Neural cell (in vitro differentiated cells): ENCODE results near the gene UBAC2.

Source experiments
- CTCF ChIP-seq: fragments of 450-650 bp; IDR thresholded peaks from 2 replicates; pipeline ENCODE4 v1.5.1; 2014; ENCODE audit warnings: antibody characterized with exemption, mild to moderate bottlenecking, moderate library complexity; ENCODE audit not compliant: poor library complexity, severe bottlenecking
- EP300 ChIP-seq: fragments of 450-650 bp; conservative IDR thresholded peaks from 2 replicates; pipeline ENCODE4 v1.6.1; 2014; ENCODE audit warnings: antibody characterized with exemption, mild to moderate bottlenecking, moderate library complexity; ENCODE audit not compliant: poor library complexity, severe bottlenecking
- EZH2 ChIP-seq: fragments of 200-600, 300-800 bp; shearing (Covaris generic), sonication (generic); IDR thresholded peaks from 2 replicates; pipeline ENCODE4 v1.6.1; 2014; ENCODE audit warnings: antibody characterized with exemption, low read length, borderline replicate concordance, mild to moderate bottlenecking; ENCODE audit not compliant: insufficient read depth, poor library complexity, severe bottlenecking
- MXI1 ChIP-seq: fragments of 450-650 bp; conservative IDR thresholded peaks from 2 replicates; pipeline ENCODE4 v1.6.1; 2014; ENCODE audit warnings: antibody characterized with exemption, mild to moderate bottlenecking; ENCODE audit not compliant: poor library complexity, severe bottlenecking
- POLR2AphosphoS5 ChIP-seq: IDR thresholded peaks from 2 replicates; pipeline ENCODE4 v1.6.1; 2012
- RAD21 ChIP-seq: fragments of 450-650 bp; conservative IDR thresholded peaks from 2 replicates; pipeline ENCODE4 v1.6.1; 2014; ENCODE audit warnings: antibody characterized with exemption, mild to moderate bottlenecking, moderate library complexity
- TAF1 ChIP-seq: IDR thresholded peaks from 2 replicates; pipeline ENCODE4 v1.6.1; 2012; ENCODE audit warnings: low read depth
- TF ChIP-seq, protein P1 (sequence below): IDR thresholded peaks from 2 replicates; pipeline ENCODE4 v1.6.1; 2012; ENCODE audit warnings: borderline replicate concordance

- TF ChIP-seq CTCF (no peak), POLR2AphosphoS5 (no peak), RAD21 (no peak), TAF1 (no peak), EZH2 (no peak), MXI1 (no peak), EP300 (no peak)
- TF ChIP-seq, protein P1, sequence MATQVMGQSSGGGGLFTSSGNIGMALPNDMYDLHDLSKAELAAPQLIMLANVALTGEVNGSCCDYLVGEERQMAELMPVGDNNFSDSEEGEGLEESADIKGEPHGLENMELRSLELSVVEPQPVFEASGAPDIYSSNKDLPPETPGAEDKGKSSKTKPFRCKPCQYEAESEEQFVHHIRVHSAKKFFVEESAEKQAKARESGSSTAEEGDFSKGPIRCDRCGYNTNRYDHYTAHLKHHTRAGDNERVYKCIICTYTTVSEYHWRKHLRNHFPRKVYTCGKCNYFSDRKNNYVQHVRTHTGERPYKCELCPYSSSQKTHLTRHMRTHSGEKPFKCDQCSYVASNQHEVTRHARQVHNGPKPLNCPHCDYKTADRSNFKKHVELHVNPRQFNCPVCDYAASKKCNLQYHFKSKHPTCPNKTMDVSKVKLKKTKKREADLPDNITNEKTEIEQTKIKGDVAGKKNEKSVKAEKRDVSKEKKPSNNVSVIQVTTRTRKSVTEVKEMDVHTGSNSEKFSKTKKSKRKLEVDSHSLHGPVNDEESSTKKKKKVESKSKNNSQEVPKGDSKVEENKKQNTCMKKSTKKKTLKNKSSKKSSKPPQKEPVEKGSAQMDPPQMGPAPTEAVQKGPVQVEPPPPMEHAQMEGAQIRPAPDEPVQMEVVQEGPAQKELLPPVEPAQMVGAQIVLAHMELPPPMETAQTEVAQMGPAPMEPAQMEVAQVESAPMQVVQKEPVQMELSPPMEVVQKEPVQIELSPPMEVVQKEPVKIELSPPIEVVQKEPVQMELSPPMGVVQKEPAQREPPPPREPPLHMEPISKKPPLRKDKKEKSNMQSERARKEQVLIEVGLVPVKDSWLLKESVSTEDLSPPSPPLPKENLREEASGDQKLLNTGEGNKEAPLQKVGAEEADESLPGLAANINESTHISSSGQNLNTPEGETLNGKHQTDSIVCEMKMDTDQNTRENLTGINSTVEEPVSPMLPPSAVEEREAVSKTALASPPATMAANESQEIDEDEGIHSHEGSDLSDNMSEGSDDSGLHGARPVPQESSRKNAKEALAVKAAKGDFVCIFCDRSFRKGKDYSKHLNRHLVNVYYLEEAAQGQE: no peak
Observed at GRCh38 chr13:99315186-99315585, 114.5 kb downstream of the UBAC2 start.
